ENCODE measurements around the gene WSB1. TPM values are rescaled to one million over a fixed set of nuclear protein-coding genes. Genes with fewer than 3 reads are reported as not detected.

WSB1 gene
- total and polyA plus RNA-seq, 2 of the 8 experiments (the other 6 are each of a cell fraction or from before 2014, with no cell fraction given) = 113 to 140 TPM

DNA sequence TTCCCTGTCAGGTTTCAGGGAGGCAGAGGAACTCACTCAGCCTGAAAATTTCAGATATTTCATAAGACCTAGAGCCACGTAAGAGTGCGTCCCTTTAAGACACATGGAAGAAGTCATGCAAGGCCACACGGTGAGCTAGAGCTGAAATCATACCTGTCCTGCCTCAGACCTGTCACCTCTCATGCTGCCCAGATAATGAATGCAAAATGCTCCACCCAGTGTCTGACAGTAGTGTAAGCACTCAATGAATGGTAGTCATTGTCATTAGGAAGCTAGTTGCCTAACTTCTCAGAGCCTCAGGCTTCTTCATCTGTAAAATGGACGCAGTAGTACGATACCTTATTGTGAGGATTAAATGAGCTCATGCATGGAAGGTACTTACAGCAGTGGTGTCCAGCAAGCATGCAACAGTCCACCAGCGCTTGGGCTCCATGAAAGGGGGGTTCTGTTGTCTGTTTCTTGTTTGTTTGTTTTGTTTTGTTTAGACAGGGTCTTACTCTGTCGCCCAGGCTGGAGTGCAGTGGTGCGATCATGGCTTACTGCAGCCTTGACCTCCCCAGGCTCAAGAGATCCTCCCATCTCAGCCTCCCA lies 60.7 kb downstream of the WSB1 start:
- H2AFZ ChIP-seq (ENCODE audit: low read length) = peak overlapping the region; percentile 77; the same call in 1 of the 2 replicates
- peak overlapping the region in 1 of 4 experiments; percentile 94; a peak in 2 of 8 replicates for H3K4me3 ChIP-seq (ENCODE audit: extremely low read depth in 1 of 4, insufficient read depth in 2 of 4, low read depth in 3 of 4, low read length in 4 of 4)
- H2BK5ac ChIP-seq (ENCODE audit: low read depth, low read length) = 0 out of 2 replicates have a peak overlapping the region, but pooled peaks have one; percentile 52
- no peak overlapping the region for H2BK120ac ChIP-seq (replicated peaks; ENCODE audit: low read depth, low read length)
- no peak overlapping the region for H3K18ac ChIP-seq (ENCODE audit: extremely low read depth, low read length)
- peaks cover 2% of the 10 kb centered on the region; the same call in 1 of the 2 replicates for H3K79me1 ChIP-seq (ENCODE audit: low read depth, low read length)
- H3K27me3 ChIP-seq (replicated peaks in 1 of 4; ENCODE audit: control insufficient read depth in 3 of 4, extremely low read depth in 1 of 4, insufficient read depth in 3 of 4, low read length in 3 of 4) = no peaks in the 10 kb centered on the region
- H3K23me2 ChIP-seq (ENCODE audit: low read depth, low read length) = peaks cover 4% of the 10 kb centered on the region; the same call in 1 of the 2 replicates
- no peak overlapping the region for H3K14ac ChIP-seq (ENCODE audit: insufficient read length)
- no peaks in the 10 kb centered on the region for H3K9me3 ChIP-seq (ENCODE audit: insufficient read depth in 2 of 2, low read depth in 1 of 2, low read length in 1 of 2)
- no peak for DNase-seq (ENCODE audit: low read depth in 1 of 2, low spot score in 2 of 2)
- no peaks in the 10 kb centered on the region for H4K20me1 ChIP-seq (replicated peaks in 1 of 2; ENCODE audit: control insufficient read depth in 1 of 2, insufficient read depth in 2 of 2, low read length in 2 of 2)
- H3K23ac ChIP-seq (ENCODE audit: insufficient read length) = no peak overlapping the region
- peak overlapping the region; percentile 94; the same call in 1 of the 2 replicates for H4K8ac ChIP-seq (ENCODE audit: extremely low read depth, insufficient read depth, low read length)
- H4K5ac ChIP-seq (ENCODE audit: insufficient read length, low read depth, low read length) = no peak overlapping the region
- no peak overlapping the region for H3K4ac ChIP-seq (replicated peaks; ENCODE audit: insufficient read length, low read depth, low read length)
- H3K9ac ChIP-seq (replicated peaks in 1 of 4; ENCODE audit: extremely low read depth in 1 of 4, low read depth in 3 of 4, low read length in 3 of 4) = no peak overlapping the region
- H2AK5ac ChIP-seq (ENCODE audit: low read depth, low read length) = no peak overlapping the region
- no peak overlapping the region; the same call in 1 of the 2 replicates for H2BK15ac ChIP-seq (ENCODE audit: low read length)
- WGBS, 2 experiments (ENCODE audit: extremely low coverage in 1 of 2, insufficient coverage in 1 of 2, insufficient read length in 1 of 2, insufficient replicate concordance in 2 of 2, low coverage in 1 of 2, low lambda C conversion rate in 2 of 2, missing lambda C conversion rate in 1 of 2) = 92% methylated on average over 8 of the region's 8 CpGs; no CpG with 5 or more reads in 1 of the 2 experiments
- CTCF ChIA-PET (ENCODE audit: partially characterized antibody) = interaction anchor here (0.6 to 4.6 kb wide), 30 partner anchors 9 to 301 kb away, joined by 3 to 42 read pairs (median 4); no protein-coding TSS in a partner anchor
- H2BK12ac ChIP-seq (ENCODE audit: low read depth, low read length) = peak overlapping the region; percentile 68; the same call in 1 of the 2 replicates
- POLR2A ChIA-PET (ENCODE audit: partially characterized antibody) = interaction anchor here (1.1 to 1.2 kb wide), 2 partner anchors 9 to 22 kb away, joined by 3 to 7 read pairs; no protein-coding TSS in a partner anchor
- no peak overlapping the region for H3K56ac ChIP-seq (replicated peaks; ENCODE audit: insufficient read length, low read depth, low read length)
- no peak overlapping the region for H3K27ac ChIP-seq (ENCODE audit: low read depth, low read length)
- H2BK20ac ChIP-seq (ENCODE audit: low read length) = 0 out of 2 replicates have a peak overlapping the region, but pooled peaks have one; percentile 0
- H4K91ac ChIP-seq (replicated peaks; ENCODE audit: insufficient read length, low read length) = peak overlapping the region; percentile 93
- no peaks in the 10 kb centered on the region for H3K36me3 ChIP-seq (ENCODE audit: control insufficient read depth in 2 of 4, insufficient read depth in 4 of 4, low read length in 3 of 4)
- H3K4me1 ChIP-seq (replicated peaks in 1 of 4; ENCODE audit: control insufficient read depth in 3 of 4, insufficient read depth in 4 of 4, low read length in 3 of 4) = peaks cover 0 to 7% (median 3%) of the 10 kb centered on the region in 4 experiments; a peak in 3 of 7 replicates
- peak overlapping the region; percentile 38 to 78; a peak in 3 of 4 replicates for H3K4me2 ChIP-seq (ENCODE audit: insufficient read depth in 1 of 2, low read depth in 2 of 2, low read length in 2 of 2)
- FAIRE-seq = no peak
- H3K79me2 ChIP-seq (ENCODE audit: control insufficient read depth in 1 of 2, insufficient read depth in 2 of 2, low read length in 2 of 2) = no peaks in the 10 kb centered on the region

Measured in H1 (cell line).